HFF-Myc (cell line): ENCODE results near the gene OR4Q2.
"Not testable (repeated sequence)": the region's sequence is repeated elsewhere in the genome, so short reads cannot be mapped to it uniquely, and the experiment has no call there.

Source experiments
- DNase-seq: peaks from one replicate; pipeline ENCODE4 v3.0.0-alpha.2; 2011; ENCODE audit warnings: low read depth; ENCODE audit errors: extremely low read depth
- H3K4me3 ChIP-seq: replicated peaks from 2 replicates; pipeline ENCODE4 v1.5.1; 2011; ENCODE audit warnings: low read depth, mild to moderate bottlenecking, control low read depth, low read length
- TF ChIP-seq, protein P1 (sequence below): IDR thresholded peaks from 2 replicates; pipeline ENCODE4 v1.5.1; 2012; ENCODE audit warnings: mild to moderate bottlenecking, low read depth, low read length, control low read depth; ENCODE audit errors: missing control alignments

The OR4Q2 gene

DNA sequence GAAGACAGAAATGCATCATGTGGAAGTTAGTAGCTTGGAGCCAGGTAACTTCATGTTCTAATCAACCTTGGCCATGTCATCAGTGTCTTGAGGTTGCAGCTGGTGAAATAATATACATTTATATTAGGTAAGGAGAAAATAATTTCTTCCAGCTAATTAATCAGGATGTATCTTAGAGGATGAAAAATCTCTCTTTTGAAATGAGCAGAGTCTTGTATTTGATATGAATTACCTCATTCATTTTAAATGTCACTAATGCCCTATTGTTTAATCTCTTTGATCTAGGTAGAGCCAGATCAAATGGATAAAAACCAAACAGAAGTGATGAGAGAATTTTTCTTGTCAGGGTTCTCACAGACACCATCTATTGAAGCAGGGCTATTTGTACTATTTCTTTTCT is at the start of gene OR4Q2:
Gene OR4Q2, plus strand, starts transcription at position 301 of the 400 bp plus-strand sequence.
- H3K4me3 ChIP-seq = no peak within 1 kb of the TSS
- TF ChIP-seq, protein P1, sequence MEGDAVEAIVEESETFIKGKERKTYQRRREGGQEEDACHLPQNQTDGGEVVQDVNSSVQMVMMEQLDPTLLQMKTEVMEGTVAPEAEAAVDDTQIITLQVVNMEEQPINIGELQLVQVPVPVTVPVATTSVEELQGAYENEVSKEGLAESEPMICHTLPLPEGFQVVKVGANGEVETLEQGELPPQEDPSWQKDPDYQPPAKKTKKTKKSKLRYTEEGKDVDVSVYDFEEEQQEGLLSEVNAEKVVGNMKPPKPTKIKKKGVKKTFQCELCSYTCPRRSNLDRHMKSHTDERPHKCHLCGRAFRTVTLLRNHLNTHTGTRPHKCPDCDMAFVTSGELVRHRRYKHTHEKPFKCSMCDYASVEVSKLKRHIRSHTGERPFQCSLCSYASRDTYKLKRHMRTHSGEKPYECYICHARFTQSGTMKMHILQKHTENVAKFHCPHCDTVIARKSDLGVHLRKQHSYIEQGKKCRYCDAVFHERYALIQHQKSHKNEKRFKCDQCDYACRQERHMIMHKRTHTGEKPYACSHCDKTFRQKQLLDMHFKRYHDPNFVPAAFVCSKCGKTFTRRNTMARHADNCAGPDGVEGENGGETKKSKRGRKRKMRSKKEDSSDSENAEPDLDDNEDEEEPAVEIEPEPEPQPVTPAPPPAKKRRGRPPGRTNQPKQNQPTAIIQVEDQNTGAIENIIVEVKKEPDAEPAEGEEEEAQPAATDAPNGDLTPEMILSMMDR = no peak
- DNase-seq = no peak

DNA sequence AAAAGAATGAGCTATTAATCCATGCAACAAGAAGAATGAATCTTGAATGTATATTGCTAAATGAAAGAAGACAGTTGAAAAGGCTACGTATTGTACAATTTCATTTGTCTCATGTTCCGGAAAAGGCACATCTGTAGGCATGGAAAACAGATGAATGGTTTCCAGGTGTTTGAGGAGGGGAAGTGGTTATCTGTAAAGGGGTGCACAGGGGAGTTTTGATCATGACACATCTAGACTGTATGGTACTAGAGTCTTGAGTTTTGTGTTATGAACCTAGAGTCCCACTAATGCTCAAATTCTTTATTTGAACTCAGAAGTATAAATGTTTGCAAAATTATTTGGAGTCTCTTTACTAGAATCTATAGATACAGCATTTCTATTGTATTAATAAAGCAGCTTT is 32.2 kb upstream of the OR4Q2 start:
- not testable (repeated sequence) for H3K4me3 ChIP-seq, DNase-seq

DNA sequence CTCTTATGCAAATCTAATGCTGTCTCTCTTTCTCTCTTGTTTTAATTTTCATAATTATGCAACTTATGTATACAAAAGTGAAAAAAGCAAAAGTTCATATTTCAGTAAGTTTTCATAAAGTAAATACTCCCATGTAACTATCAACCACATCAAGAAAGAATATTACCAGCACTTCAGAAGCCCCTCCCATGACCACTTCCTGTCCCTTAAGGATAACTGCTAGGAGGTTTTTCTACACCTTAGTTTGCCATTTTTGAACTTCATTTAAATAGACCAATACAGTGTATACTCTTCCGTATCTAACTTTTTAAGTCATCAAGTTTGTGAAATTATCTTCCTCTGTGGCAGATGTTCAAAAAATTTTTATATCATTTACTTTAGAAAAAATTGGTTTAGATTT is 27.1 kb upstream of the OR4Q2 start:
- no peak overlapping the region for H3K4me3 ChIP-seq
- DNase-seq = no peak
- TF ChIP-seq, protein P1 = no peak

DNA sequence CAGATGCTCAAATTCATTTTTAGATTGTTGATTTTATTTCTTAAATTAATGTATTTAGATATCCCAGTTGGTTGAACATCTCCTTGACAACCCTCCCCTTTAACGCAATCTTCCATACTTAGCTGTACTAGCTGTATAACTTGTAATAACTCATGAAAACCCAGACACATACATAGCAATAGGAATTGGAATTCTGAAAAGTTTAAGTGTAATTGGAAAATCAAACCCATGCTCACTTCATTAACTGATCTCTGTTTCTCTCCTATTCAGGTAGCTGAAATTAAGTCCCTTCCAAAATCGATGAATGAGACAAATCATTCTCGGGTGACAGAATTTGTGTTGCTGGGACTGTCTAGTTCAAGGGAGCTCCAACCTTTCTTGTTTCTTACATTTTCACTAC is 26.7 kb upstream of the OR4Q2 start, which contains the start of gene OR4K15:
Gene OR4K15, plus strand, starts transcription at position 301 of the 400 bp plus-strand sequence. Its CDS starts 0 bp downstream, at position 301.
- H3K4me3 ChIP-seq = no peak within 1 kb of the TSS
- DNase-seq = no peak
- TF ChIP-seq, protein P1 = no peak

DNA sequence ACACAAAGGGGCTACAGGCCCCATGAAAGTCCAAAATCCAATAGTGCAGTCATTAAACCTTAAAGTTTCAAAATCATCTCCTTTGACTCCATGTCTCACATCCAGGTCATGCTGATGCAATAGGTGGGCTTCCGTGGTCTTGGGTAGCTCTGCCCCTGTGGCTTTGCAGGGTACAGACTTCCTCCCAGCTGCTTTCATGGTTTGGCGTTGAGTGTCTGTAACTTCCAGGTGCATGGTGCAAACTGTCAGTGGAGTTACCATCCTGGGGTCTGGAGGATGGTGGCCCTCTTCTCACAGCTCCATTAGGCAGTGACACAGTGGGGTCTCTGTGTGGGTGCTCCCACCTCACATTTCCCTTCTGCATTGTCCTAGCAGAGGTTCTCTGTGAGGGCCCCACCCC is 8.5 kb upstream of the OR4Q2 start:
- DNase-seq = no peak
- no peak overlapping the region for H3K4me3 ChIP-seq

DNA sequence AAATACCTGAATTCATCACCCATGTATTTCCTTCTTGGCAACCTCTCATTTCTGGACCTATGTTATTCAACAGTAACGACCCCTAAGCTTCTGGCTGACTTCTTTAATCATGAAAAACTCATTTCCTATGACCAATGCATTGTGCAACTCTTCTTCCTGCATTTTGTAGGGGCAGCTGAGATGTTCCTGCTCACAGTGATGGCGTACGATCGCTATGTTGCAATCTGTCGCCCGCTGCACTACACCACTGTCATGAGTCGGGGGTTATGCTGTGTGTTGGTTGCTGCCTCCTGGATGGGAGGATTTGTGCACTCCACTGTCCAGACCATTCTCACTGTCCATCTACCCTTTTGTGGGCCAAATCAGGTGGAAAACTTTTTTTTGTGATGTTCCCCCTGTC is 356 bp downstream of the OR4Q2 start:
- no peak for DNase-seq
- TF ChIP-seq, protein P1 = no peak
- no peak overlapping the region for H3K4me3 ChIP-seq

More for the DNA sequence above, 8.5 kb upstream of the OR4Q2 start:
- TF ChIP-seq, protein P1 = no peak

DNA sequence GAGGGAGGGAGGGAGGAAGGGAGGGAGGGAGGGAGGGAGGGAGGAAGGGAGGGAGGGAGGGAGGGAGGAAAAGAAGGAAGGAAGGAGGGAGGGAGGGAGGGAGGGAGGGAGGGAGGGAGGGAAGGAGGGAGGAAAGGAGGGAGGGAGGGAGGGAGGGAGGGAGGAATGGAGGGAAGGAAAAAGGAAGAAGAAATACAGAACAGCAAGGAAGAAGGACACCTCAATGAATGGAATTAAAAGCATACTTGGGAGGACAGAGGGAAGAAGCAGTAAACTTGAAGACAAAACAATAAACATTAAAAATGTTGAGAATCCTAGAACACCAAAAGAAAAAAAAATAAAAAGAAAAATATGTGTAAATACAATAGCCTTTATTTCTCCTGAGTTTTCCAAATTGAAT is 6.2 kb downstream of the OR4Q2 start:
- H3K4me3 ChIP-seq = no peak overlapping the region
- TF ChIP-seq, protein P1 = no peak
- DNase-seq = no peak
